Vagina (tissue), 2 donors: Measurements from ENCODE around the gene BMAL1. TPM values are rescaled to one million over a fixed set of nuclear protein-coding genes. Genes with fewer than 3 reads are reported as not detected.

ENCODE experiments used
- DNase-seq, 2 donors: peaks; one replicate each; pipeline ENCODE4 v3.0.0-alpha.2; 2017; ENCODE audit errors: extremely low spot score in 2 of 2
- H3K27ac ChIP-seq: fragments of 200-600 bp; sonication (generic); one replicate; pipeline ENCODE4 v1.5.1; 2019
- H3K27me3 ChIP-seq: fragments of 200-600 bp; sonication (generic); one replicate; pipeline ENCODE4 v1.5.1; 2019
- H3K36me3 ChIP-seq, 2 donors: fragments of 200-600 bp; sonication (generic); one replicate each; pipeline ENCODE4 v1.5.1; 2017 to 2019
- H3K4me1 ChIP-seq: fragments of 200-600 bp; sonication (generic); one replicate; pipeline ENCODE4 v1.5.1; 2019
- H3K4me3 ChIP-seq, 2 donors: fragments of 200-600 bp; sonication (generic); 1 replicate in 1 of 2; 2 replicates in 1 of 2; pipeline ENCODE4 v1.5.1; 2016 to 2019
- H3K9me3 ChIP-seq: fragments of 200-600 bp; sonication (generic); one replicate; pipeline ENCODE4 v1.5.1; 2019
- CTCF ChIP-seq, 3 experiments: fragments of 450-650 bp in 2 of 3; fragments of 200-600 bp in 1 of 3; sonication (generic) in 1 of 3; IDR thresholded peaks; one replicate each; pipeline ENCODE4 v1.5.1; 2017 to 2019; ENCODE audit warnings: antibody characterized with exemption in 3 of 3, mild to moderate bottlenecking in 2 of 3, moderate library complexity in 2 of 3
- POLR2A ChIP-seq, 2 donors: fragments of 450-650 bp; IDR thresholded peaks; one replicate each; pipeline ENCODE4 v1.6.1; 2017; ENCODE audit warnings: antibody characterized with exemption in 2 of 2, mild to moderate bottlenecking in 2 of 2, moderate library complexity in 2 of 2
- POLR2AphosphoS5 ChIP-seq, 2 donors: sonication (generic); formaldehyde crosslinking; IDR thresholded peaks; one replicate each; pipeline ENCODE4 v1.9.0; 2017; ENCODE audit warnings: antibody characterized with exemption in 2 of 2, mild to moderate bottlenecking in 2 of 2, low read depth in 1 of 2; ENCODE audit not compliant: insufficient read depth in 1 of 2
- intact Hi-C: fragments of 100-400 bp; cut with DNase I; formaldehyde crosslinking; loops from one replicate; pipeline ENCODE4 v1.15.1; 2023
- total RNA-seq: library from RNA; depleted of rRNA; stranded (reverse); fragments of >200 nt; gene quantifications from one replicate; pipeline ENCODE4 v1.2.3, GENCODE V29; 2016

Gene BMAL1
- total RNA-seq, 1 donor from 2014 or later: 44.0 TPM

- DNase-seq: no peak
- intact Hi-C loops: no loop called here
Observed at GRCh38 chr11:13242564-13242963, 35.0 kb upstream of the BMAL1 start.

GRCh38 chr11:13247606-13248296 is 29.8 kb upstream of the BMAL1 start:
- intact Hi-C loops: no loop called here
- no peak overlapping the region for H3K4me3 ChIP-seq
- H3K4me1 ChIP-seq: no peaks in the 10 kb centered on the region

More at GRCh38 chr11:13242564-13242963, 35.0 kb upstream of the BMAL1 start:
- TF ChIP-seq POLR2A (IDR thresholded peaks at IDR 0.05) (no peak), CTCF (IDR thresholded peaks at IDR 0.05) (no peak), POLR2AphosphoS5 (IDR thresholded peaks at IDR 0.05; ENCODE audit: insufficient read depth in 1 of 2, low read depth in 1 of 2) (no peak)
- Histone ChIP-seq H3K4me3 (no peak overlapping the region), H3K27me3 (no peaks in the 10 kb centered on the region), H3K36me3 (no peaks in the 10 kb centered on the region), H3K4me1 (no peaks in the 10 kb centered on the region), H3K27ac (no peak overlapping the region), H3K9me3 (no peaks in the 10 kb centered on the region)

DNA sequence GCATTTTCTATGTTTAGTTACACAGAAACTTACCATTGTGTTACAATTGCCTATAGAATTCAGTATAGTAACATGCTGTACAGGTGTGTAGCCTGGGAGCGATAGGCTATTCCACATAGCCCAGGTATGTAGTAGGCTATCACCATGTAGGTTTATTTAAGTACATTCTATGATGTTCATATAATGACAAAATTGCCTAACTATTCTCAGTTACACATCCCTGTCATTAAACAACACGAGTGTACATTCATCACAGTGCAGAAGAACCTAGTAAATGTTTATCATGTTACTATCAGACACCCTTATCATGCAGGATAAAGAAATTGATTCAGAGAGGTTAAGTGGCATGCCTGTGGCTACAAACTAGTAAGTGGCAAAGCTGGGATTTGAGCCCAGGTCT is 28.4 kb upstream of the BMAL1 start:
- no peak for DNase-seq
- intact Hi-C loops: no loop called here
- no peaks in the 10 kb centered on the region for H3K27me3 ChIP-seq
- no peaks in the 10 kb centered on the region for H3K9me3 ChIP-seq
- no peak overlapping the region for H3K4me3 ChIP-seq
- TF ChIP-seq POLR2A (IDR thresholded peaks at IDR 0.05) (no peak), CTCF (IDR thresholded peaks at IDR 0.05) (no peak), POLR2AphosphoS5 (IDR thresholded peaks at IDR 0.05; ENCODE audit: insufficient read depth in 1 of 2, low read depth in 1 of 2) (no peak)
- H3K27ac ChIP-seq: no peak overlapping the region
- no peaks in the 10 kb centered on the region for H3K36me3 ChIP-seq
- H3K4me1 ChIP-seq: no peaks in the 10 kb centered on the region

More at GRCh38 chr11:13247606-13248296, 29.8 kb upstream of the BMAL1 start:
- Histone ChIP-seq H3K27ac (no peak overlapping the region), H3K36me3 (no peaks in the 10 kb centered on the region), H3K9me3 (no peaks in the 10 kb centered on the region), H3K27me3 (no peaks in the 10 kb centered on the region)
- DNase-seq: no peak
- TF ChIP-seq CTCF (IDR thresholded peaks at IDR 0.05): no peak
- no peak for TF ChIP-seq POLR2AphosphoS5 (IDR thresholded peaks at IDR 0.05; ENCODE audit: insufficient read depth in 1 of 2, low read depth in 1 of 2)
- no peak for TF ChIP-seq POLR2A (IDR thresholded peaks at IDR 0.05)

GRCh38 chr11:13249992-13250391 is 27.6 kb upstream of the BMAL1 start:
- intact Hi-C loops: no loop called here
- TF ChIP-seq CTCF (IDR thresholded peaks at IDR 0.05) (no peak), POLR2A (IDR thresholded peaks at IDR 0.05) (no peak), POLR2AphosphoS5 (IDR thresholded peaks at IDR 0.05; ENCODE audit: insufficient read depth in 1 of 2, low read depth in 1 of 2) (no peak)
- H3K4me1 ChIP-seq: no peaks in the 10 kb centered on the region
- H3K36me3 ChIP-seq: no peaks in the 10 kb centered on the region
- no peak for DNase-seq
- no peak overlapping the region for H3K4me3 ChIP-seq
- no peaks in the 10 kb centered on the region for H3K9me3 ChIP-seq
- no peaks in the 10 kb centered on the region for H3K27me3 ChIP-seq
- no peak overlapping the region for H3K27ac ChIP-seq

DNA sequence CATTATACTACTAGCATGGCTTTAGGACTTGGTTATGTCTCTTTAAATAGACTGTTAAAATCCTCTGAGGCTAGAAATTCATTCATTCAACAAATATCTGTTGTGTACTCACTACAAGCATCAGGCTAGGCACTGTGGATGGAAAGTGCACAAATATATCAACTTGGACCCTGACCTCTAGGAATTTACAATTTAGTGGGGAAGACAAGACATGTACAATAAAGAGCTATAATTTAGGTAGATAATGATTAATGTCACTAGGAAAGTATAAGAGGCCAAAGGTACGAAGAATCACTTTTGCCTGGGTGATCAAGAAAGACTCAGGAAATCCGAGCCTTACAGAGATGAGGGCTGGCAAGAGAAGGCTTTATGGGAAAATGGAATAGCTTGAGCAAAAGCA is 25.6 kb upstream of the BMAL1 start:
- H3K36me3 ChIP-seq: no peaks in the 10 kb centered on the region
- TF ChIP-seq POLR2AphosphoS5 (IDR thresholded peaks at IDR 0.05; ENCODE audit: insufficient read depth in 1 of 2, low read depth in 1 of 2) (no peak), CTCF (IDR thresholded peaks at IDR 0.05) (no peak), POLR2A (IDR thresholded peaks at IDR 0.05) (no peak)
- no peak overlapping the region for H3K27ac ChIP-seq
- H3K4me1 ChIP-seq: no peaks in the 10 kb centered on the region
- no peaks in the 10 kb centered on the region for H3K9me3 ChIP-seq
- intact Hi-C loops: no loop called here
- H3K4me3 ChIP-seq: no peak overlapping the region
- H3K27me3 ChIP-seq: no peaks in the 10 kb centered on the region
- DNase-seq: no peak
